HG03565 (cell line): Measurements from ENCODE around the gene C13orf46.
"Not testable (repeated sequence)": the region's sequence is repeated elsewhere in the genome, so short reads cannot be mapped to it uniquely, and the experiment has no call there.

ENCODE experiments used
- ATAC-seq: cut with Tn5 transposase; IDR thresholded peaks from one replicate; pipeline ENCODE4 v1.9.1; 2021; ENCODE audit warnings: mild to moderate bottlenecking, moderate library complexity; ENCODE audit not compliant: unreplicated experiment

C13orf46 gene

DNA sequence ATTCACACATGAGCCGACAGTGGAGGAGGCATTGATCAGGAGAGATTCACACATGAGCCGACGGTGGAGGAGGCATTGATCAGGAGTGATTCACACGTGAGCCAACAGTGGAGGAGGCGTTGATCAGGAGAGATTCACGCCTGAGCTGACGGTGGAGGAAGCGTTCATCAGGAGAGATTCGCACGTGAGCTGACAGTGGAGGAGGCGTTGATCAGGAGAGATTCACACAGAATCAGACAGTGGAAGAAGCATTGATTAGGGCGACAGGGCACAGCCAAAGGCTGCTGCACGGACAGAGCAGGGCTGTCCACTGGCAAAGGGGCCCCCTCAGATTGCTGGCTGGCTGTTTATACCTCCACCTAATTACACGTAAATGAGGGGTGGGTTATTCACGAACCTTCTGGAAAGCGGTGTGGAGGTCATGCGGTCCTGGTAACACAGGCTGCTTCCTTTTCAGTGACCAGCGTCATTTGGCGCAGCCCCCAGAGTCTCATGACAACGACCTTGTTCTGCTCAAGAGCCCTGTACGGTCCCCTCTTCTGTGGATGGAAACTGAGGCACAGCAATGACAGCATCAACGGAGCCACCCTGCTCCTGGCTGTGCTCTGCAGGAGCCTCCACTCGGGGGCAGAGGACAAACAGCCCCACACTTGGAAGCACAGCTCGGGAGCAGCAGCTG lies 59.4 kb downstream of the C13orf46 start:
- no peak for ATAC-seq

GRCh38 chr13:113913838-113914237 lies 60.0 kb downstream of the C13orf46 start:
- not testable (repeated sequence) for ATAC-seq

- ATAC-seq: not testable (repeated sequence)
These were observed 60.5 kb downstream of the C13orf46 start for GRCh38 chr13:113913408-113913807.

GRCh38 chr13:113912596-113912995 lies 61.3 kb downstream of the C13orf46 start:
- ATAC-seq: no peak

GRCh38 chr13:113907635-113908617 lies 66.0 kb downstream of the C13orf46 start:
- no peak for ATAC-seq

DNA sequence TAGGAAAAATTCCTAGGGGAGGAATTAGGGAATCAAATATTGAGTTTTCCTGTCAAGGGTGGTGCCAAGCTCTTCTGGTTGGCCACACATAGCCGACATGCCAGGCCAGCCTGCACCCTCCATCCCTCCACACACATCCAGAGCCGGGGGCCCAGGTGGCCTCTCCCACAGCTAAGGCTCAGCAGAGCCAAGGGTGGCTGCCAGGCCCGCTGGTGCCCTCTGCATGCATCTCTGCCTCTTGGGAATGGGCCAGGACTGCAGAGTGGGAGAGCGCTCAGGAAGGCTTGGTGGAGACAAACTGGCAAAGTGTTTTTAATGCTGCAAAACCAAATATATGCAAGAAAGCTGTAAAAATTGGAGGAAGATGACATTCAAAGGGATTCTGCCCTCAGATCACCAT lies 67.3 kb downstream of the C13orf46 start:
- ATAC-seq: no peak

DNA sequence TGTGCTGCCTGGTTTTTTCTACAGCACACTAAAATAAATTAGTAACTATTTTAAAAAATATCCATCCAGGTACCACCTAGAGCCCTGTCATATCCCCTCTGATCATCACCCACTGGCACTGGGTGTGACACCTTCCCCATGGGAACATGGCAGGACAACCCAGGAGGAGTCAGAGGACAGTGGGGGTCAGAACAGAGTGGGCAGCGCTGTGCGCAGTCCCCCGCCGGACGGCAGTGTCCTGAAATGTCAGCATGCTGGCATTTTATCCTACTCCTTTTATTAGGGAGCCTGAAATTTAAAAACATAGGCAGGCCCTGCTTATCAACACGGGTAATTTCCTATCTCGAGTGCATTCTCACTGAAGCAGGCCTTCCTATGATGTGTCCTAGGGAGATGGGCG lies 67.9 kb downstream of the C13orf46 start:
- ATAC-seq: no peak

DNA sequence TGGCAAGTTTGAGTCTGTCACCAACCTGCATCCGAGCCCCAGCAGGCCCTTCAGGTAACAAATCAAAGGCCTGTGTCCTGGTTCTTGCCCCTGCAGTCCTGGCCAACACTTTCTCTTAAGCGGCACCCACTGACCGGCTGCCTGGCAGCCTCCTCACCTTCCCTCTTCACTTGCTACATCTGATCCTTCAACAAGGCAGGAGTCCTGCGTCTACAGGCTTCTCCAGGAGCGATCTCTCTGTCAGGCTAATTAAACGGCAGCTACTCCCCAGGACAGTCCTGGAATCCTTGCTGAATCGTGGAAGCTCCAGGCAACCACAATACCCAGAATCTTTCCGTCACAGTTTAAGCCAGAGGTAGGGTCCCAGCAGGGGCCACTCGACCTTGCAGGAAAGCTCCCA lies 68.9 kb downstream of the C13orf46 start:
- ATAC-seq: no peak

GRCh38 chr13:113904411-113904810 lies 69.5 kb downstream of the C13orf46 start:
- ATAC-seq: no peak

DNA sequence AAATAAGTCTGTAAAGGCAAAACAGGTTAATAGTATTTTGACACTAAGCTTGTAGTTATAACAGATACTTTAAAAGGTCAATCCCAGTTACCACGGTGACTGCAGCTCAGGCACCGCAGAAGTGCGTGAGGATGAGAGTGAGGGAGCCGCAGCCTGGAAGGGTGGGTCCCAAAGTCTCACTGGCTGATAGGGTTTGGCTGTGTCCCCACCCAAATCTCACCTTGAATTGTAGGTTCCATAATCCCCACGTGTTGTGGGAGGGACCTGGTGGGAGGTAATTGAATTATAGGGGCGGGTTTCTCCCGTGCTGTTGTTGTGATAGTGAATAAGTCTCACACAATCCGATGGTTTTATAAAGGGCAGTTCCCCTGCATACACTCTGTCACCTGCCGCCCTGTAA lies 70.0 kb downstream of the C13orf46 start:
- no peak for ATAC-seq
